ENCODE measurements around the gene NBAS. TPM values are rescaled to one million over a fixed set of nuclear protein-coding genes. Genes with fewer than 3 reads are reported as not detected.

The NBAS gene
- total RNA-seq, 4 donors from 2014 or later = 27.3 to 43.6 (median 28.4) TPM

- no peak overlapping the region for H3K4me3 ChIP-seq
- DNase-seq = no peak
- TF ChIP-seq, protein P1, sequence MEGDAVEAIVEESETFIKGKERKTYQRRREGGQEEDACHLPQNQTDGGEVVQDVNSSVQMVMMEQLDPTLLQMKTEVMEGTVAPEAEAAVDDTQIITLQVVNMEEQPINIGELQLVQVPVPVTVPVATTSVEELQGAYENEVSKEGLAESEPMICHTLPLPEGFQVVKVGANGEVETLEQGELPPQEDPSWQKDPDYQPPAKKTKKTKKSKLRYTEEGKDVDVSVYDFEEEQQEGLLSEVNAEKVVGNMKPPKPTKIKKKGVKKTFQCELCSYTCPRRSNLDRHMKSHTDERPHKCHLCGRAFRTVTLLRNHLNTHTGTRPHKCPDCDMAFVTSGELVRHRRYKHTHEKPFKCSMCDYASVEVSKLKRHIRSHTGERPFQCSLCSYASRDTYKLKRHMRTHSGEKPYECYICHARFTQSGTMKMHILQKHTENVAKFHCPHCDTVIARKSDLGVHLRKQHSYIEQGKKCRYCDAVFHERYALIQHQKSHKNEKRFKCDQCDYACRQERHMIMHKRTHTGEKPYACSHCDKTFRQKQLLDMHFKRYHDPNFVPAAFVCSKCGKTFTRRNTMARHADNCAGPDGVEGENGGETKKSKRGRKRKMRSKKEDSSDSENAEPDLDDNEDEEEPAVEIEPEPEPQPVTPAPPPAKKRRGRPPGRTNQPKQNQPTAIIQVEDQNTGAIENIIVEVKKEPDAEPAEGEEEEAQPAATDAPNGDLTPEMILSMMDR (IDR thresholded peaks at IDR 0.05 in 4 of 5, conservative IDR thresholded peaks at IDR 0.05 in 1 of 5) = no peak
- TF ChIP-seq POLR2A (IDR thresholded peaks at IDR 0.05) = no peak
- H3K27ac ChIP-seq = no peak overlapping the region
- H3K36me3 ChIP-seq = peaks cover 0 to 4% of the 10 kb centered on the region in 2 donors
- no peaks in the 10 kb centered on the region for H3K9me3 ChIP-seq
- in situ Hi-C loops (cut with MboI; ENCODE audit: low sequenced_read_pairs in 4 of 4) = no loop called here
- no peaks in the 10 kb centered on the region for H3K27me3 ChIP-seq
- ATAC-seq = no peak
- H3K4me1 ChIP-seq = no peaks in the 10 kb centered on the region
- intact Hi-C loops (cut with DNase I; ENCODE audit: low total_unique reads) = no loop called here
Observed at GRCh38 chr2:15399241-15399640, 161.9 kb downstream of the NBAS start.

- Histone ChIP-seq H3K4me3 (no peak overlapping the region), H3K36me3 (peaks cover 3 to 4% of the 10 kb centered on the region in 2 donors), H3K9me3 (no peaks in the 10 kb centered on the region), H3K4me1 (no peaks in the 10 kb centered on the region), H3K27ac (no peak overlapping the region), H3K27me3 (no peaks in the 10 kb centered on the region)
- DNase-seq (no peak), ATAC-seq (no peak)
- in situ Hi-C loops (cut with MboI; ENCODE audit: low sequenced_read_pairs in 4 of 4) = no loop called here
- no peak for TF ChIP-seq POLR2A (IDR thresholded peaks at IDR 0.05)
- TF ChIP-seq, protein P1 (IDR thresholded peaks at IDR 0.05 in 4 of 5, conservative IDR thresholded peaks at IDR 0.05 in 1 of 5) = no peak
- intact Hi-C loops (cut with DNase I; ENCODE audit: low total_unique reads) = no loop called here
Observed at GRCh38 chr2:15391751-15392150, 169.4 kb downstream of the NBAS start.

GRCh38 chr2:15389895-15390294, 171.2 kb downstream of the NBAS start:
- in situ Hi-C loops (cut with MboI; ENCODE audit: low sequenced_read_pairs in 4 of 4) = no loop called here

DNA sequence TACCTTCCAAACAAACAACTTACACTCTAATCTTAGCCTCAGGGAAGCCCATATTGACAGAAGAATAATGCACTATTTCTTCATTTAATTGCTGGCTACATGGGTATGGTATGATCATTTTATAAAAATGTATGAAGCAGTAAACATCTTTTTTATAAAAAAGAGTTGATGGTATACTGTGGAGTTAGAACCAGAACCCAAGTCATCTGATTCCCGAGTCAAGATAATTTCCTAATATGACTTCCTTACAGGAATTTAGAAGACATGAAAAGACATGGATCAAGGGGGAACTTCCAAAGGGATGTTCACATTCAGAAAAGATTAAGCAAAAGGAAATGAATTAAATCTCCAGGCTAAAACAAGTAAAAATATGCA, 171.8 kb downstream of the NBAS start:
- H3K36me3 ChIP-seq = peaks cover 3 to 4% of the 10 kb centered on the region in 2 donors
- in situ Hi-C loops (cut with MboI; ENCODE audit: low sequenced_read_pairs in 4 of 4) = no loop called here

More at GRCh38 chr2:15389895-15390294, 171.2 kb downstream of the NBAS start:
- Histone ChIP-seq H3K4me3 (no peak overlapping the region), H3K36me3 (peaks cover 3 to 4% of the 10 kb centered on the region in 2 donors), H3K9me3 (no peaks in the 10 kb centered on the region), H3K4me1 (no peaks in the 10 kb centered on the region), H3K27ac (no peak overlapping the region), H3K27me3 (no peaks in the 10 kb centered on the region)
- intact Hi-C loops (cut with DNase I; ENCODE audit: low total_unique reads) = no loop called here
- DNase-seq = no peak
- ATAC-seq = no peak
- TF ChIP-seq, protein P1 (IDR thresholded peaks at IDR 0.05 in 4 of 5, conservative IDR thresholded peaks at IDR 0.05 in 1 of 5) = no peak
- no peak for TF ChIP-seq POLR2A (IDR thresholded peaks at IDR 0.05)

More for the DNA sequence above, 171.8 kb downstream of the NBAS start:
- Histone ChIP-seq H3K4me1 (no peaks in the 10 kb centered on the region), H3K27me3 (no peaks in the 10 kb centered on the region), H3K4me3 (no peak overlapping the region), H3K9me3 (no peaks in the 10 kb centered on the region), H3K27ac (no peak overlapping the region)
- DNase-seq = no peak
- intact Hi-C loops (cut with DNase I; ENCODE audit: low total_unique reads) = no loop called here
- TF ChIP-seq POLR2A (IDR thresholded peaks at IDR 0.05) = no peak
- TF ChIP-seq, protein P1 (IDR thresholded peaks at IDR 0.05 in 4 of 5, conservative IDR thresholded peaks at IDR 0.05 in 1 of 5) = no peak
- no peak for ATAC-seq
